HK-2 (cell line): ENCODE data around the gene TLNRD1.

ENCODE experiments used
- DNase-seq: peaks from one replicate; pipeline ENCODE4 v3.0.0-alpha.2; 2018; ENCODE audit not compliant: unreplicated experiment

TLNRD1 gene

DNA sequence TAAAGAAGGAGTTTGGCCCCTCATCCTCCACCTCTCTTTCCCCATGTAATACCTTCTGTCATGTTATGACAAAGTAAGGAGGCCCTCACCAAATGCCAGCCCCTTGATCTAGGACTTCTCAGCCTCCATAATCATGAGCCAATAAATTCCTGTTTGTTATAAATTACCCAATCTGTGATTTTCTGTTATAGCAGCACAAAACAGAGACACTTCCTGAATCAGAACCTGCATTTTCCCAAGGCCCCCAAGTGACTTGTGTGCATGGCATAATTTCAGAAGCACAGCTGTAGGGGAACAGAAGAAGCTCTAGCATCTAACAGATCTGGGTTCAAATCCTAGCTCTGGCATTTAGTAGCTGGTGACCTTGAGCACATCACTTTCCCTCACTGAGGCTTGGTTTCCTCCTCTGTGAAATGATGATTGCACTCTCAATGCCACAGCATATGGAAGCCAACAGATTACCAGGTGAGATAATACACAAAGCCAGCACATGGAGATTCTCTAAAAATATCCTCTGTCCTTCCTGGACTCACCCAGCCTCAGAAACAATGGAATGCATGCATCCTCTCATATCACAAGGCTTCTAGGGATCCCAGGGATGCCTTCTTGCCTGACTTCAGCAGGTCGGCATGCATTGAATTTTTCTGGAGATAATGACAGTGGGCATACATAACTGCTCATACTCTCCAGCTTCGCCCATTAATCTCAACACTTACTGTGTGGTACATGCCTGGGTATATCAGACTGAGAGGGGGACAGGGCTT lies 26.3 kb downstream of the TLNRD1 start:
- DNase-seq: no peak

DNA sequence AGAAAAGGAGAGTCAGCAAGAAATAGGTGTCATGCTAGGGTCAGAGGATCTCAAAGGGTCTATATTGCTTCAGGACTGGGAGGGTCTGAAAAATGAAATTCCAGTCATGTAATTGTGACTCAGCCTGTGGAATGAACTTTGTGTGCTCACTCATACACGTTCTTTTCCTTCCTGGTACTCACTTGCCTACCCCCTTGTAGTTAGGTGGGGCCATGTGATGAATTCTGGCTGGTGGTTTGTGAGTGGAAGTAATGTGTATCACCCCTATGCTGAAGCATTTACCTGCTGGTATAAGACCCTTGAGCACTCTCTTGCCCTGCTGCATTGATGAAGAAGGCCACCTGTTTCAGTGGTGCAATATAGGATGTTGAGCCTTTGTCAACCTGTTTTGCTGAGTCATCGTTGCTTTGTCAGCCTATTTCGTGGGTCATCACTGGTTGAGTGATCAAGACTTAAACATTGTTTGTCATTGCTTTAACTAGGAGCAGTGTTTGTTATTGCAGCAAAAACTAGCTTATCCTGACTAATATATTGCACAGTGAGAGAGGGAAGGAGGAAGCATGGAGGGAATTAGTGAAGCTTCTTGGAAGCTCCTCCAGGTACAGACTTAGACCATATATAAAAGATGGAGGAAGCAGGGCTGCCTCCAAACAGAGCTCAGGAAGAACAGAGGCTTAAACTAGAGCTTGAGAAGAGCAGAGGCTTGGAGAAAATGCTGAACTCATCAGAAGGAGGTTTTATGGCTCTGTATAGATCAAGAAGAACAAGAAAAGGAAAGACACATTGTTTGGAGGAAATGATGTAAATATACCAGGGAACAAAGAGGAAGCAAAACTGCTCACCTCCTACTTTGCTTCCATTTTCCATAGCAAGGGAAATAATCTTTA lies 28.9 kb downstream of the TLNRD1 start:
- no peak for DNase-seq

- no peak for DNase-seq
These were observed 29.6 kb downstream of the TLNRD1 start for GRCh38 chr15:81030301-81030750.

DNA sequence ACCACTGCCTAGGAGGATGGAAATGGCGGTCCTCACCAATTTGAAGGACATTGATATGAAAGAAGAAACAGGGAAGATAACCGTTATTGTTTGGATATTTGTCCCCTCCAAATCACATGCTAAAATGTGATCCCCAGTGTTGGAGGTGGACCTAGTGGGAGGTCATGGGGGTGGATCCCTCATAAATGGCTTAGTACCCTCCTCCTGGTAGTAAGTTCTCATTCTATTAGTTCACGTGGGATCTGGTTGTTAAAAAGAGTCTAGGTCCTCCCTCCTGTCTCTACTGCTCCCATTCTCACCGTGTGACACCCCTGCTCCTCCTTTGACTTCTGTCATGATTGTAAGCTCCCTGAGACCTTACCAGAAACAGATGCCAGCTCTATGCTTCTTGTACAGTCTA lies 30.5 kb downstream of the TLNRD1 start:
- no peak for DNase-seq

GRCh38 chr15:81032355-81032754 lies 31.6 kb downstream of the TLNRD1 start:
- no peak for DNase-seq

GRCh38 chr15:81032818-81033217 lies 32.1 kb downstream of the TLNRD1 start:
- no peak for DNase-seq

GRCh38 chr15:81033508-81033907 lies 32.8 kb downstream of the TLNRD1 start:
- DNase-seq: no peak

DNA sequence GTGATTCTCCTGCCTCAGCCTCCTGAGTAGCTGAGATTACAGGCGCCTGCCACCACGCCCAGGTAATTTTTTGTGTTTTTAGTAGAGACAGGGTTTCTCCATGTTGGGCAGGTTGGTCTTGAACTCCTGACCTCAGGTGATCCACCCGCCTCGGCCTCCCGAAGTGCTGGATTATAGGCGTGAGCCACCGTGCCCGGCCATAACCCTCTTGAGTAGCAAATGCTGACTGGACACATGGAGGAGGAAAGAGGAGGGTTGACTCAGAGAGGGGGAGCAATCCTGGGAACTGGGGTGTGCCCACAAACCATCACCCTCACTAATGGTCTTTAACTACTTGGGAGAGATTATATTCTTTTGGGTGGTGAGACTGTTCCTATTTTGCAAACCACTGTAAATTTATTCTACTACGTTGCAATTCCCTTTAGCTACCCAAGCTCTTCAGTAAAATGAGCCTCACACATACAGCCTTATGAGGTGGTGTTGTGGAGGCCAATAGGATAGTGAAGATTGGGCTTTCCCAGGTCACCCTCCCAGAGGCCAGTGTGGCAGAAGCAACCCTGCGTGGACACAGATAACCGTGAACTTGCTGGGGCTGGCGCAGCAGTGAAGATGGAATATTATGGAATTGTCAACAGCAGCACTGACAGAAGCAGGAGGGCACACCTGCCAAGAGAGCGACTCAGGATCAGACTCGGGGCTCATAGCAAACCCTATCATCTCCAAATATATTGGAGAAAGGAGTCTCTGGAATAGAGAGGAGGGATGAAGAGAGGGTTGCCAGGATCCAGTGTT lies 37.4 kb downstream of the TLNRD1 start:
- no peak for DNase-seq

DNA sequence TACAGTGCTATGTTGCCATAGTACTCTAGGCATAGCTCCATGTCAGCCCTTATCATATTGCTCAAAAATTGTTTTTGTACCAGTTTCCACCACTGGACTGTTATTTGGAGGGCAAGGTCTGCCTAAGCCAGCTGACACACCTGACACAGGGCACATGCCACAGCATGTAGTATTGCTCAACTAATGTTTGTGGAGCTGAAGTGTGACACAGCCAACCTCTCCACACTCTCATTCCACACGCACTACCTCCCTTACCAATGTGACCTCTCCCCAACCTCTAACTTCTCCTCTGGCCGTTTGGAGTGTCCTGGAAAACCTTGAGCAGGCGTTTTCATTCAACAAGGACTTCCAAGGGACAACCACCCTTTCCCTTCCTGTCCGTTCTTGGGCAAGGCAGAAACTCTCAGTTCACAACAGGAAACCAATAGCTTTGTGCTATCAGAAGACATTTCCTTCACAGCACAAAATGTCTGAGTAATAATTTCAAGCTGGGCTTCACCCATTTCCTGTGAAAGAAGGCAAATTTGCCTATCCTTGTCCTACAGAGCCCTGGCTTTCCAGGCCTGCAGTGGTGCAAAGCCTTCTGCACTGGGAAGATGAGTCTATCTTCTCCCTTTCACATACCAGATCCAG lies 38.4 kb downstream of the TLNRD1 start:
- DNase-seq: no peak

- DNase-seq: no peak
These were observed 40.0 kb downstream of the TLNRD1 start for GRCh38 chr15:81040757-81041156.

DNA sequence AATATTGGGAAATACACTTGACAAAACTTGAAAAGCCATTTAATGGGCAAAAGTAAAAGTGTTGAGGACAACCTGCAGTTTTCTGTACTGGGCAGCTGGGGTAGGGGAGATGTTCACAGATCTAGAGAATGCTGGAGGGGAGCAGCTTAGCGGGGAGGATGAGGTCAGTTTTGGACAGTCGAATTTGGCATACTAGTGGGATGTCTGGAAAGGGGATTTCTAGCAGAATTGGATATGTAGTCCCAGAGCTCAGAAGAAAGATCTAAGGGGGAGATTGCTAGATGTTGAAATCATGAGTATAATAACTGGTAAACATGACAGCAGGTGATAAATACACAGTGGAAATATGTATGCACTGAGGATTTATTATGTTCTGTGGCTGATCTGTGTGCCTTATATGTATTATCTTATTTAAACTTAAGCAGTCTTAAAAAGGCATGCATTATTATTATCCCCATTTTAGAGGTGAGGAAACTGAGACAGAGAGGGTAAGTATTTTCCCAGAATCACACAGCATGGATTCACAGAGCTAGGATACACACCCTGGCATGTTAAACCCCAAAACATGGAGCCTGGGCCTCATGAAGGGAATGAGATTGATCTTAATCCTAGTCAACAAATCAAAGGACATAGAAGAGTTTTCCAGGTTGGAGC lies 42.7 kb downstream of the TLNRD1 start:
- DNase-seq: no peak

DNA sequence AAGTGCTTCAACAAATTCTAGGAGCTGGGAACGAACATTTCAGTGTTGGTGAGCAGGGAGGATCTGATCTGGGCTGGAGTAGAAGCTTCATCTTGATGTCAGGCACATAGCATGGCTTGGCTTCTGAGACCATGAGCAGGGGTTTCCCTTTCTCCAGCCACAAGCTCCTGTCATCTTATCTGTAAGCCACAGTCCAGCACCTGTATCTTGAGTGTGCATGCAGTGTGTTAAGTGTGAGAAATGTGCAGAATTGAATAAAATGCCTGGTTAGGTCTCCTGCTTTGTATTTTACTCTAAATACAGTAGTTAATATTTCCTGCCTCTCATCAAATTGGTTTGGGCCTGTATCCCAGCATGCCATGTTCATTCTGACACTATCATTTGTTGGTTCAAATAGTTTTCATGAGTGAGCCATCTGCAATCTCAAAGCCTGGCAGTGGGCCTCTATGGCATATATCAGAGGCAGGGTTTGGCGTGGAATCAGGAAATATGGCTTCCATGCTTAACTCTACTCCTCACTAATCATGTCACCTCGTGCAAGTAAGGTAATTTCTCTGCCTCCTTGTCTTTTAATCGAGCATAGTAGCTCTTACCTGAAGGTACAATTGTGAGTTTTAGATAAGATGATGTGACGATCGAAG lies 43.3 kb downstream of the TLNRD1 start:
- no peak for DNase-seq

- DNase-seq: no peak
These were observed 45.6 kb downstream of the TLNRD1 start for GRCh38 chr15:81046290-81046689.

DNA sequence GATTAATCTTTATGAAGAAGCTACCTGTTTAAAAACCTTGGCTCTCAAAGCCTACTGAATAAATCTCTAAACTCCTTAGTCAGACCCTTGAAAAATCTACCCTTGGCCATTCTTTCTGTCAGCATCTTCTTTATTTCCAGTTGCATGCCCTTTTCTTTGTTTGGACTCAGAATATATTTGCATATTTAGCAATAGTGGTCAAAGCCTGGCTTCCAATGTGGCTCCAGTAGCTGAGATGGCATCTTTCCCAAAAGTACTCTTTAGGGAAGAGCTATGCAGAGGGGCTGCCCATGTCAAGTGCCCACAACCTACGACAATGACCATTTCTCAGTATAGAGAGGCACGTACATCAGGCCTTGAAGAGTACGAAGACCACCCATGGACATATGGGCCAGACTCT lies 47.2 kb downstream of the TLNRD1 start:
- DNase-seq: no peak

GRCh38 chr15:81049835-81050234 lies 49.1 kb downstream of the TLNRD1 start:
- no peak for DNase-seq

DNA sequence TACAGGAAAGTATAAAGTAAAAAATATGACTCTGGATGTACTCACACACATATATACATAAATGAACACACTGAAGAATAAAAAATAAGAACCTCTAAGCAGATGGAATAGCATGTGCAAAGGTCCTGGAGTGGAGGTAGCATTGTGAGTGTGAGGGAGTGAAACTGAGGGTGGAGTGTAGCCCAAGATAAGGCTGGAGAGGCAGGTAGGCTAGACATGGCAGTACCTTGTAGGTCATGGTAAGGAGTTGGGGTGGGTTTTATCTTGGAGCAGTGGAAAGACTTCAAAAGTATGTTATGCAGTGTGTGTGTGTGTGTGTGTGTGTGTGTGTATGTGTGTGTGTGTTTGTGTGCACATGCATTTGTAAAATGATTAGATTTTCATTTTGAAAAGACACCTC lies 49.5 kb downstream of the TLNRD1 start:
- no peak for DNase-seq

GRCh38 chr15:81050805-81051204 lies 50.1 kb downstream of the TLNRD1 start:
- no peak for DNase-seq

- no peak for DNase-seq
These were observed 51.3 kb downstream of the TLNRD1 start for GRCh38 chr15:81052046-81052445.

DNA sequence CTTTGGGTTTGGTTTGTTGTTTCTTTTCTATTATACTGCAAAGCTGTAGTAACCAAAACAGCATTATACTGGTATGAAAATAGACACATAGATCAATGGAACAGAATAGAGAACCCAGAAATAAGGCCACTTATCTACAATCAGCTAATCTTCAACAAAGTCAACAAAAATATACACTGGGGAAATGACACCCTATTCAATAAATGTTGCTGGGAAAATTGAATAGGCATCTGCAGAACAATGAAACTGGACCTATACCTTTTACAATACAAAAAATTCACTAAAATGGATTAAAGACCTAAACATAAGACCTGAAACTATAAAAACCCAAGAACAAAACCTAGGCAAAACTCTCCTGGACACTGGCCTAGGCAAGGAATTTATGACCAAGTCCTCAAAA lies 52.9 kb downstream of the TLNRD1 start:
- DNase-seq: no peak

DNA sequence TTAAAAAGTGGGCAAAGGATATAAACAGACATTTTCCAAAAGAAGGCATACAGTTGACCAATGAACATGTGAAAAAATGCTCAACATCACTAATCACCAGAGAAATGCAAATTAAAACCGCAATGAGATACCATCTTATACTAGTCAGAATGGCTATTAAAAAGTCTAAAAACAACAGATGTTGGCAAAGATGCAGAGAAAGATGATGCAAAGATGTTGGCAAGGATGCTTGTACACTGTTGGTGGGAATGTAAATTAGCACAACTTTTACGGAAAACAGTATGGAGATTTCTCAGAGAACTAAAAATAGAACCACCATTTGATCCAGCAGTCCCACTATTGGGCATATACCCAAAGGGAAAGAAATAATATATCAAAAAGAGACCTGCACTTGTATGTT lies 53.5 kb downstream of the TLNRD1 start:
- no peak for DNase-seq
